ENCODE results near the gene VWF. TPM values are rescaled to one million over a fixed set of nuclear protein-coding genes. Genes with fewer than 3 reads are reported as not detected.

Gene VWF
- total and polyA plus RNA-seq, 2 donors (not counting 3 experiments of a cell fraction or from before 2014, with no cell fraction given): 1,041 to 2,328 TPM

DNA sequence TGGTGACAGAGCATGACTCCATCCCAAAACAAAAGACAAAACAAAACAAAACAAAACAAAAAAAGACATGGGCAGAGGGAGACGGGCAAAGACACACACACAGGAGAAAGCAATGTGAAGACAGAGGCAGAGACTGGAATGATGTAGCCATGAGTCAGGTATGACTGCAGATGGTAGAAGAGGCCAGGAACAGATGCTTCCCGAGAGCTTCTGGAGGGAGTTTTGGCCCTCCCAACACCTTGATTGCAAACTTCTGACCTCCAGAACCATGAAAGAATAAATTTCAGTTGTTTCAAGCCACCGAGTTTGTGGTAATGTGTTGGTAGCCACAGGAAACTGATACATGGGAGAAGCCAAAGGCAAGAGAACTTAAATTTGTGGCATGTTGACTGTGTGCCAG is 27.1 kb downstream of the VWF start:
- H4K20me1 ChIP-seq (replicated peaks; ENCODE audit: control insufficient read depth, extremely low read depth, insufficient read depth, low read length): peaks cover 6% of the 10 kb centered on the region
- dilution Hi-C loops (cut with MboI; ENCODE audit: extremely low pct_ligation_motif_present, low sequenced_read_pairs) (no loop called here), intact Hi-C loops (cut with micrococcal nuclease) (no loop called here)
- H2AFZ ChIP-seq (ENCODE audit: low read depth, low read length): no peak overlapping the region
- POLR2A ChIA-PET: no interaction called here
- TF ChIP-seq MYC (IDR thresholded peaks at IDR 0.05; ENCODE audit: low read depth, low read length) (no peak), GATA2 (IDR thresholded peaks at IDR 0.05; ENCODE audit: insufficient read depth, insufficient read length, low read depth, low read length) (no peak), POLR2A (IDR thresholded peaks at IDR 0.05; ENCODE audit: low read depth, low read length) (peak; percentile 17), JUN (IDR thresholded peaks at IDR 0.05; ENCODE audit: borderline replicate concordance, insufficient read depth, insufficient read length, low read depth) (peak; percentile 11), EZH2 (IDR thresholded peaks at IDR 0.05; ENCODE audit: borderline replicate concordance, low read depth, low read length, severe bottlenecking) (no peak), FOS (IDR thresholded peaks at IDR 0.05; ENCODE audit: borderline replicate concordance, insufficient read depth, low read length) (peak; percentile 31), POLR2AphosphoS5 (IDR thresholded peaks at IDR 0.05; ENCODE audit: insufficient read depth, low read depth, low read length) (peak; percentile 47)
- TF ChIP-seq, protein P1, sequence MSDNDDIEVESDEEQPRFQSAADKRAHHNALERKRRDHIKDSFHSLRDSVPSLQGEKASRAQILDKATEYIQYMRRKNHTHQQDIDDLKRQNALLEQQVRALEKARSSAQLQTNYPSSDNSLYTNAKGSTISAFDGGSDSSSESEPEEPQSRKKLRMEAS (IDR thresholded peaks at IDR 0.05; ENCODE audit: insufficient read depth, insufficient read length): no peak
- TF ChIP-seq, protein P2, sequence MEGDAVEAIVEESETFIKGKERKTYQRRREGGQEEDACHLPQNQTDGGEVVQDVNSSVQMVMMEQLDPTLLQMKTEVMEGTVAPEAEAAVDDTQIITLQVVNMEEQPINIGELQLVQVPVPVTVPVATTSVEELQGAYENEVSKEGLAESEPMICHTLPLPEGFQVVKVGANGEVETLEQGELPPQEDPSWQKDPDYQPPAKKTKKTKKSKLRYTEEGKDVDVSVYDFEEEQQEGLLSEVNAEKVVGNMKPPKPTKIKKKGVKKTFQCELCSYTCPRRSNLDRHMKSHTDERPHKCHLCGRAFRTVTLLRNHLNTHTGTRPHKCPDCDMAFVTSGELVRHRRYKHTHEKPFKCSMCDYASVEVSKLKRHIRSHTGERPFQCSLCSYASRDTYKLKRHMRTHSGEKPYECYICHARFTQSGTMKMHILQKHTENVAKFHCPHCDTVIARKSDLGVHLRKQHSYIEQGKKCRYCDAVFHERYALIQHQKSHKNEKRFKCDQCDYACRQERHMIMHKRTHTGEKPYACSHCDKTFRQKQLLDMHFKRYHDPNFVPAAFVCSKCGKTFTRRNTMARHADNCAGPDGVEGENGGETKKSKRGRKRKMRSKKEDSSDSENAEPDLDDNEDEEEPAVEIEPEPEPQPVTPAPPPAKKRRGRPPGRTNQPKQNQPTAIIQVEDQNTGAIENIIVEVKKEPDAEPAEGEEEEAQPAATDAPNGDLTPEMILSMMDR (IDR thresholded peaks at IDR 0.05; ENCODE audit: extremely low read depth in 1 of 2, insufficient read depth in 1 of 2, low read depth in 1 of 2, low read length in 2 of 2): no peak
- peaks cover 50 to 52% of the 10 kb centered on the region in 2 experiments for H3K36me3 ChIP-seq (ENCODE audit: control insufficient read depth in 2 of 2, extremely low read depth in 1 of 2, insufficient read depth in 2 of 2, low read length in 2 of 2)
- H3K79me2 ChIP-seq (ENCODE audit: control insufficient read depth, insufficient read depth, low read length): peaks cover 35% of the 10 kb centered on the region
- no peak overlapping the region for H3K4me3 ChIP-seq (replicated peaks in 1 of 3; ENCODE audit: insufficient read depth in 1 of 3, low read depth in 1 of 3, low read length in 3 of 3)
- H3K9me3 ChIP-seq (replicated peaks; ENCODE audit: control insufficient read depth, insufficient read depth, low read length): no peaks in the 10 kb centered on the region
- H3K27me3 ChIP-seq (ENCODE audit: control insufficient read depth in 2 of 2, insufficient read depth in 2 of 2, low read length in 2 of 2): no peaks in the 10 kb centered on the region
- H3K9me1 ChIP-seq (replicated peaks; ENCODE audit: control insufficient read depth, extremely low read depth, insufficient read depth, low read length): no peaks in the 10 kb centered on the region
- DNase-seq (ENCODE audit: low read depth, low spot score) (no peak), FAIRE-seq (peak; percentile 77)
- CTCF ChIA-PET: no interaction called here
- no peak overlapping the region for H3K4me2 ChIP-seq (ENCODE audit: insufficient read depth, low read length)
- H3K27ac ChIP-seq (ENCODE audit: insufficient read depth, low read depth, low read length): peak overlapping the region; percentile 46
- no TSS peak for BruUV-seq (replicated peaks)
- peak overlapping the region; percentile 14 for H3K9ac ChIP-seq (replicated peaks; ENCODE audit: extremely low read depth, insufficient read depth, low read length)
- H3K4me1 ChIP-seq (ENCODE audit: control insufficient read depth, extremely low read depth, insufficient read depth, low read length): peaks cover 58% of the 10 kb centered on the region

Measured in endothelial cell of umbilical vein (primary cell).